Osteoblast (primary cell): ENCODE results near the gene ZGLP1. TPM values are rescaled to one million over a fixed set of nuclear protein-coding genes. Genes with fewer than 3 reads are reported as not detected.

Source experiments
- DNase-seq: peaks from one replicate; pipeline ENCODE4 v3.0.0; 2011; ENCODE audit warnings: low spot score, mixed read lengths; ENCODE audit not compliant: insufficient read length; ENCODE audit errors: missing footprints
- H2AFZ ChIP-seq: 2 replicates; pipeline ENCODE4 v1.6.0; 2011; ENCODE audit warnings: mild to moderate bottlenecking, low read length
- H3K27ac ChIP-seq: 2 replicates; pipeline ENCODE4 v1.5.1; 2011; ENCODE audit warnings: mild to moderate bottlenecking, low read depth, low read length, moderate library complexity
- H3K27me3 ChIP-seq: 2 replicates; pipeline ENCODE4 v1.6.0; 2012; ENCODE audit warnings: mild to moderate bottlenecking, control low read depth, inconsistent platforms, low read length, moderate library complexity; ENCODE audit not compliant: insufficient read depth
- H3K36me3 ChIP-seq: 2 replicates; pipeline ENCODE4 v1.5.1; 2011; ENCODE audit warnings: mild to moderate bottlenecking, low read length, control low read depth, moderate library complexity; ENCODE audit not compliant: insufficient read depth
- H3K4me1 ChIP-seq: 2 replicates; pipeline ENCODE4 v1.5.1; 2011; ENCODE audit warnings: mild to moderate bottlenecking, low read length, control low read depth, moderate library complexity; ENCODE audit not compliant: insufficient read depth
- H3K4me2 ChIP-seq: 2 replicates; pipeline ENCODE4 v1.6.0; 2011; ENCODE audit warnings: mild to moderate bottlenecking, low read length; ENCODE audit not compliant: insufficient read depth
- H3K4me3 ChIP-seq: fragments of 200-600 bp; sonication (generic); 3 replicates; pipeline ENCODE4 v1.5.1; 2012; ENCODE audit warnings: mild to moderate bottlenecking, low read length, inconsistent platforms; ENCODE audit not compliant: insufficient read depth
- H3K79me2 ChIP-seq: 2 replicates; pipeline ENCODE4 v1.6.0; 2012; ENCODE audit warnings: mild to moderate bottlenecking, low read length, control low read depth, inconsistent platforms; ENCODE audit not compliant: insufficient read depth
- H3K9me3 ChIP-seq: 2 replicates; pipeline ENCODE4 v1.5.1; 2011; ENCODE audit warnings: low read depth, low read length, control low read depth
- H4K20me1 ChIP-seq: 2 replicates; pipeline ENCODE4 v1.6.0; 2012; ENCODE audit warnings: mild to moderate bottlenecking, low read length, control low read depth; ENCODE audit not compliant: insufficient read depth
- total RNA-seq: library from RNA; depleted of rRNA; stranded (reverse); fragments of >200 nt; gene quantifications from 2 replicates; pipeline ENCODE4 v1.2.3, GENCODE V29; 2012
- TF ChIP-seq, protein P1 (sequence below): IDR thresholded peaks from 2 replicates; pipeline ENCODE4 v1.5.1; 2011; ENCODE audit warnings: mild to moderate bottlenecking, low read depth, low read length, moderate library complexity; ENCODE audit errors: extremely low read depth

Gene ZGLP1
- total RNA-seq, 1 donor, result 0.72 TPM

DNA sequence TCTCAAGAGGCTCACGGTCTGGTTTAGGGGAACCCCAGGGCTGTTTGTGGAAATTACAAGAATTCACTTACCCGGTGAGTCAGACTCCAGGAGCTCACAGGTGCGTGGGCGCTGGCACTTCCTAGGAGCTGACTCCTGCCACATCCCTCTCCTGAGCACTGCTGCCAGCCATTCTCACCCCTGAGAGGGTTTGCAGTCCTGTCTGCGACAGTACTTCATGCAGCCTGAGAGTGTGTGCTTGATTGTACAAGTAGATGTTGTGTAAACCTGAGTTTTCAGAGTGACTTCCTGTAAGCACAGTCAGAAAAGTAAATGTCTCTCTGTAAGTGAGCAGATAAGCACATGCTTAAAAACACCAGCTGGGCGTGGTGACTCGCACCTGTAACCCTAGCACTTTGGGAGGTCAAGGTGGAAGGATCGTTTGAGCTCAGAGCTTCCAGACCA is 49.5 kb downstream of the ZGLP1 start:
- no peak overlapping the region for H3K4me3 ChIP-seq
- H2AFZ ChIP-seq, result no peak overlapping the region
- H3K9me3 ChIP-seq, result no peaks in the 10 kb centered on the region
- H4K20me1 ChIP-seq, result no peaks in the 10 kb centered on the region
- H3K4me1 ChIP-seq, result no peaks in the 10 kb centered on the region
- DNase-seq, result peak; percentile 63
- no peaks in the 10 kb centered on the region for H3K79me2 ChIP-seq
- no peak overlapping the region for H3K27ac ChIP-seq
- no peaks in the 10 kb centered on the region for H3K27me3 ChIP-seq
- H3K36me3 ChIP-seq, result peaks cover 25% of the 10 kb centered on the region
- no peak overlapping the region for H3K4me2 ChIP-seq
- TF ChIP-seq, protein P1, sequence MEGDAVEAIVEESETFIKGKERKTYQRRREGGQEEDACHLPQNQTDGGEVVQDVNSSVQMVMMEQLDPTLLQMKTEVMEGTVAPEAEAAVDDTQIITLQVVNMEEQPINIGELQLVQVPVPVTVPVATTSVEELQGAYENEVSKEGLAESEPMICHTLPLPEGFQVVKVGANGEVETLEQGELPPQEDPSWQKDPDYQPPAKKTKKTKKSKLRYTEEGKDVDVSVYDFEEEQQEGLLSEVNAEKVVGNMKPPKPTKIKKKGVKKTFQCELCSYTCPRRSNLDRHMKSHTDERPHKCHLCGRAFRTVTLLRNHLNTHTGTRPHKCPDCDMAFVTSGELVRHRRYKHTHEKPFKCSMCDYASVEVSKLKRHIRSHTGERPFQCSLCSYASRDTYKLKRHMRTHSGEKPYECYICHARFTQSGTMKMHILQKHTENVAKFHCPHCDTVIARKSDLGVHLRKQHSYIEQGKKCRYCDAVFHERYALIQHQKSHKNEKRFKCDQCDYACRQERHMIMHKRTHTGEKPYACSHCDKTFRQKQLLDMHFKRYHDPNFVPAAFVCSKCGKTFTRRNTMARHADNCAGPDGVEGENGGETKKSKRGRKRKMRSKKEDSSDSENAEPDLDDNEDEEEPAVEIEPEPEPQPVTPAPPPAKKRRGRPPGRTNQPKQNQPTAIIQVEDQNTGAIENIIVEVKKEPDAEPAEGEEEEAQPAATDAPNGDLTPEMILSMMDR, result no peak

DNA sequence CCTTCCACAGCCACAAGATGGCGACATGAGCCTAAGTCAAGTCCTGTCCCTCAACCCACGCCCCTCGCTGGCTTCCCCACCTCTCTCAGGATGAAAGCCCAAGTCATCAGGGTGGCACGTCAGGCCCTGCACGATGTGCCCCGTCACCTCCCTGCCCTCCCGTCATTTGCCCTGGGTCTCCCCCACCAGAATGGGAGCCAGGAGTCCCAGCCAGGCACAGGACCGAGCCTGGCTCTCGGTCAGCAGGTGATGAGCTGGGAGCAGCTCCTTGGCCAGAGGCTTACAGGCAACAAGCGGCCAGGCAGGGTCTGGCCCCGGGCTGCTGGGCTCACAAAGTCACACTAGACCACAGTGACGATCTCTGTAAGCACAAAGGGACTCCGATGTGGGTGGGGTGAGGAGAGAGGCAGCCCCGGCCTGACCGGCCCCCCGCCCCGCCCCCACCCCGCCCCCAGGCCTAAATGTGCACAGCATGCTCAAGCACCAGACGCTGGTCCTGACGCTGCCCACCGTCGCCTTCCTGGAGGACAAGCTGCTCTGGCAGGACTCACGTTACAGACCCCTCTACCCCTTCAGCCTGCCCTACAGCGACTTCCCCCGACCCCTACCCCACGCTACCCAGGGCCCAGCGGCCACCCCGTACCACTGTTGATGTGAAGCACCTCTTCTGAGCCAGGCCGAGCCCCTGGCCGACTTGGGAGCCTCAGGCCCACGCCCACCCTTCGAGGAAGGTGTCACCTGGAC is 50.3 kb downstream of the ZGLP1 start:
- Histone ChIP-seq H4K20me1 (no peaks in the 10 kb centered on the region), H3K36me3 (peaks cover 33% of the 10 kb centered on the region), H3K79me2 (peaks cover 2% of the 10 kb centered on the region), H3K27me3 (no peaks in the 10 kb centered on the region), H3K4me2 (no peak overlapping the region), H3K4me1 (no peaks in the 10 kb centered on the region), H3K27ac (no peak overlapping the region), H3K9me3 (no peaks in the 10 kb centered on the region), H2AFZ (no peak overlapping the region), H3K4me3 (no peak overlapping the region)
- TF ChIP-seq, protein P1, result peak; percentile 76
- peak; percentile 88 for DNase-seq

DNA sequence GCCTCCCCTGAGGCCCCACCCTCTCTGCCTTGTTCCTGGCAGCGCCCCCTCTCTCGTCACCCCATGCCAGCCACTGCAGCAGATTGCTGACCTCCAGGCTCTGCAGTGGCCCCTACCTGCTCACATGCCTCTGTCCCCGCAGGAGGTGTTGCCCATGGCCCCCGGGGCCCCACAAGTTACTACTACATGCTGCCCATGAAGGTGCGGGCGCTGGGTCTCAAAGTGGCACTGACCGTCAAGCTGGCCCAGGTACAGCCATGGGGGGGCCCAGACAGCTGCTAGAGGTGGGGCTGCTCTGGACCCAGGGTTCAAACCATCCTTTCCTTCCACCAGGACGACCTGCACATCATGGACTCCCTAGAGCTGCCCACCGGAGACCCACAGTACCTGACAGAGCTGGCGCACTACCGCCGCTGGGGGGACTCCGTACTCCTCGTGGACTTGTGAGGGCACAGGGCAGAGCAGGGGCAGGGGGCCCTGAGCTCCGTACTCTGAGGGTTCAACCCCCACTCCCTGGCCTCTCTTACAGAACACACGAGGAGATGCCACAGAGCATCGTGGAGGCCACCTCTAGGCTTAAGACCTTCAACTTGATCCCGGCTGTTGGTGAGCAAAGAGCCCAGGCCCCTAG is 51.4 kb downstream of the ZGLP1 start:
- Histone ChIP-seq H3K36me3 (peaks cover 38% of the 10 kb centered on the region), H3K27ac (no peak overlapping the region), H3K4me2 (no peak overlapping the region), H3K79me2 (peaks cover 11% of the 10 kb centered on the region), H3K4me3 (no peak overlapping the region), H3K9me3 (no peaks in the 10 kb centered on the region), H2AFZ (no peak overlapping the region), H3K27me3 (no peaks in the 10 kb centered on the region), H3K4me1 (no peaks in the 10 kb centered on the region), H4K20me1 (no peaks in the 10 kb centered on the region)
- DNase-seq, result no peak
- TF ChIP-seq, protein P1, result no peak

DNA sequence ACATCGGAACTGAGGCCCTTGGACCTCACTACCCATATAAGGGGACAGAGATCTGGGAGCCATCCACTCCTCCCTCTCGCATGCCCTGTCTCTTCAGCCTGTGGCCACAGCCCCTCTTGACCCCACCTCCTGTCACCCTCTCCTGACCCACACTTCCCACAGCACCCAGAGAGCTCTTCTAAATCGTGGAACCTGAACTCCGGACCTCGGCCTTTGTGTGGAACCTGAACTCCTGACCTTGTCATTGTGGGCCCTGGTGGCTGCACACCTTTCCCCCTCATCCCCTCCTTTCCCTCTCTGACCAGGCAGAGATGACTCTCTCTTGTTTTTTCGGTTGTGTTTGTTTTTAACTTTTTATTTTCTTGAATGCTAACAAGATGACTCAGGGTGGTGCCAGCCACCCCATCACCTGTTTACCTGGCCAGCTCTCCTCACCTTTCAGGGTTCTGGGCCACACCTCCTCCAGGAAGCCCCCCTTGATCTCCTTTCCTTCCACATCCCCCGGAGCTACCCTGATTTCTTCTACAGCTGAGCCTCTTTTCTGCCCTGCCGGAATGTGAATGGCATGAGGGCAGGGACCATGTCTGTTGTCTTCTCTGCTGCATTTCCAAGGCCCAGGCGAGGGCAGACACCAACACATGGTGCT is 52.5 kb downstream of the ZGLP1 start:
- Histone ChIP-seq H3K27ac (no peak overlapping the region), H3K4me1 (peaks cover 5% of the 10 kb centered on the region), H4K20me1 (no peaks in the 10 kb centered on the region), H3K27me3 (no peaks in the 10 kb centered on the region), H3K79me2 (peaks cover 20% of the 10 kb centered on the region), H3K4me3 (no peak overlapping the region), H2AFZ (no peak overlapping the region), H3K36me3 (peaks cover 38% of the 10 kb centered on the region), H3K4me2 (no peak overlapping the region), H3K9me3 (no peaks in the 10 kb centered on the region)
- TF ChIP-seq, protein P1, result no peak
- DNase-seq, result peak; percentile 18
